Effector CD8-positive, alpha-beta T cell (primary cell): ENCODE results near the gene CDH24.

Experiments
- DNase-seq: peaks from one replicate; lab custom pipeline; 2025; lab: John Stamatoyannopoulos, UW
- total RNA-seq, 4 experiments: gene quantifications; one replicate each; lab custom pipeline; 2026; lab: John Stamatoyannopoulos, UW

The CDH24 gene, protein sequence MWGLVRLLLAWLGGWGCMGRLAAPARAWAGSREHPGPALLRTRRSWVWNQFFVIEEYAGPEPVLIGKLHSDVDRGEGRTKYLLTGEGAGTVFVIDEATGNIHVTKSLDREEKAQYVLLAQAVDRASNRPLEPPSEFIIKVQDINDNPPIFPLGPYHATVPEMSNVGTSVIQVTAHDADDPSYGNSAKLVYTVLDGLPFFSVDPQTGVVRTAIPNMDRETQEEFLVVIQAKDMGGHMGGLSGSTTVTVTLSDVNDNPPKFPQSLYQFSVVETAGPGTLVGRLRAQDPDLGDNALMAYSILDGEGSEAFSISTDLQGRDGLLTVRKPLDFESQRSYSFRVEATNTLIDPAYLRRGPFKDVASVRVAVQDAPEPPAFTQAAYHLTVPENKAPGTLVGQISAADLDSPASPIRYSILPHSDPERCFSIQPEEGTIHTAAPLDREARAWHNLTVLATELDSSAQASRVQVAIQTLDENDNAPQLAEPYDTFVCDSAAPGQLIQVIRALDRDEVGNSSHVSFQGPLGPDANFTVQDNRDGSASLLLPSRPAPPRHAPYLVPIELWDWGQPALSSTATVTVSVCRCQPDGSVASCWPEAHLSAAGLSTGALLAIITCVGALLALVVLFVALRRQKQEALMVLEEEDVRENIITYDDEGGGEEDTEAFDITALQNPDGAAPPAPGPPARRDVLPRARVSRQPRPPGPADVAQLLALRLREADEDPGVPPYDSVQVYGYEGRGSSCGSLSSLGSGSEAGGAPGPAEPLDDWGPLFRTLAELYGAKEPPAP
- 1.1 to 6.2 (median 3.9) reads per million in 4 experiments for total RNA-seq

DNA sequence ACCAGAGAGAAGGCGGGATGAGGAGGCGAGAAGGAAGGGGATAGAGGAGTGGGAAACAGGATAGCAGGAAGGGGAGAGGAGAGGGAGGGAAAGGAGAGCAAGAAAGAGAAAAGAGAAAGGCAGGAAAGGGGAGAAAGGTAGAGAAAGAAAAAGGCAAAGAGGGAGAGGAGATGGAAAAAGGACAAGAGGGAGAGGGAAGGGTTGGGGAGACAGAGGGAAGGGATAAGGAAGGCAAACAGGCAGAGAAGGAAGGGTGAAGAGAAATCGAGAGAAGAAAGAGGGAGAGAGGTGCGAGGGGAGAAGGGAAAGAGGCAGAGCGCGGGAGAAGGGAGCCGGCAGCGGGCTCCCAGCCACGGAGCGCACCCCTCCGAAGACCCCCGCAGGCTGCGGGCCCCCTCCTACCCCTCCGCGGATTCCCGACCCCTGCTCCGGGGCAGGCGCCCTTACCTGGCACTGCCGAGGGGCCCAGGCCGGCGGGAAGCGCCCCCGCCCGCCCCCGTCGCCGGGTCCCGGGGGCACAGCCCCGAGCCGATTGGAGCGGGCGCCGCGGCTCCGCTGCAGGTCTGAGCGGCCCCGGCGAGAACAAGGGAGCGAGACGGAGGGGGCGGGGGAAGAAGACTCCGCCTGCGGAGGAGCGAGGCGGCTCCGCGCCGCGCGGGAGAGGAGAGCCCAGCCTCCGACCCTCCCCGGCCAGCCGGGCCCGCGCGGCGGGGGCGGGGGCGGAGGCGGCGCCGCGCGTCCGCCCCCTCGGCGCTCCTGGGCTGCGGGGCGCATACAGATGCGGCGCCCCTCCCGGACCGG lies at the start of gene CDH24:
TSS of gene CDH24 (minus strand) at position 565 of the 801 bp plus-strand sequence. CDS start 1,787 bp downstream, outside the sequence.
- no peak for DNase-seq

DNA sequence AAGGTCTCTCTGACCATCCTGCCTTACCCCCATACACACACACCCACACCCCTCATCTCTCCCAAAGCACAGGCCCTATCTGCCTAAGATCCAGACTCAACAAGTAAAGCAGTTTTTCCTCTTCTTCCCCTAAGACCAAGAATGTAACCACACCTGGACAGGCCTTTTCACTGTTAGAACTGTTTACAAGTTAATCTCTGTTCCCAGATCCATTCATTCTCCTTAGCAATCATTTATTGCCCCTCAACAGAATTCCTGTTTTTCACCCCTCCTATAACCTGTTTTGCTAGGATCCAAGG lies 49.4 kb upstream of the CDH24 start:
- no peak for DNase-seq

DNA sequence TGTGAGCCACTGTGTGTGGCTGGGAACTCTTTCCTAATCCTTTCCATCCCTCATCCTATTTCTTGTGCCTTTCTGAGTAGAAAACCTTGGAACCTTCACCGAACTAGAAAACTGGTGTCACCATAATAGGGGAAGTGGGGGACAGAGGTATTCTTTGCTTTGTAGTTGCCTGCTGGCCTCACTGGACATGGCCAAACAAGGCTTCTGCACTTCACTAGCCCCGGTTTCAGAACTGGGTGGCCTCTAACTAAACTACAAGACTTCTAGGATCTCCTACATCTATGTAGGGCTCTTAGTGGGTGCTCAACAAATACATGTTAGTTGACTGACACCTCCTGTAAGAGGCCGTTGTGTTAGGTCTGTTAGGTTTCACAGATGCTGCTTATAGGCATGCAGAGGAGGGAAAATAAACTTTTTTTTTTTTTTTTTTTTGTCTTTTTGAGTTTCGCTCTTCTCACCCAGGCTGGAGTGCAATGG lies 48.1 kb upstream of the CDH24 start:
- no peak for DNase-seq

DNA sequence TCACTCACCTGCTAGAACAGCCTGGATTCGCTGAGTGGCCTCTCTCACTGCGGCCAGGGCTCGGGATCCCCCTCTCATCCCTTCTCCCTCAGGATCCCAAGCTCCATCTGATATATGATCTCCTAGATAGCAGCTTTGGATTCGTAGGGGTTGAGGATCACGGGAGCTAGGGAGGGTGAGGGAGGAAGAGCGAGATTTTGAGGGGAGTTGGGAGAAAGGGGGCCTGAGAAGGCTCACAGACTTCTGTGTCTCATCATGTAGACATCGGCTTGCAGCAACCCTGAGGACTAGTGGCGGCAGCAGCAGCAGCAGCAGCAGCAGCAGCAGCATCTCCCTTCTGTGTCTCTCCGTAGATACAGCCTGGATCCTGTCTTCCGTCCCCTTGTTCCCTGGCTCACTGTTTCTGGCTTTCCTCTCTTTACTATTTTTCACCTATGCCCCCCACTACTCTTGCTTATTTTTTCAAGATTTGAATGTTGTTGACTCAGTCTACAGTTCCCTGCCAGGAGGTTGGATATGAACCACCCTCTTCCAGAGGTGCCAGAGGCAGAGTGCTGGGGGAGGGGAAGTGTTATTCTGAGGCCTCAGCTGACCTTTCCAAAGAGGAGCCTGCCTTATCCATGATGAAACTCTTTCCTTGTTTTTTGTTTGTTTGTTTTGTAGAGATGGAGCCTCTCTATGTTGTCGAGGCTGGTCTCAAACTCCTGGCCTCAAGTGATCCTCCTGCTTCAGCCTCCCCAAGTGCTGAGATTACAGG lies 47.4 kb upstream of the CDH24 start, which contains the start of gene CIROP:
TSS of gene CIROP (minus strand) at position 399 of the 757 bp plus-strand sequence. CDS start at position 330, 69 bp downstream.
- no peak for DNase-seq

DNA sequence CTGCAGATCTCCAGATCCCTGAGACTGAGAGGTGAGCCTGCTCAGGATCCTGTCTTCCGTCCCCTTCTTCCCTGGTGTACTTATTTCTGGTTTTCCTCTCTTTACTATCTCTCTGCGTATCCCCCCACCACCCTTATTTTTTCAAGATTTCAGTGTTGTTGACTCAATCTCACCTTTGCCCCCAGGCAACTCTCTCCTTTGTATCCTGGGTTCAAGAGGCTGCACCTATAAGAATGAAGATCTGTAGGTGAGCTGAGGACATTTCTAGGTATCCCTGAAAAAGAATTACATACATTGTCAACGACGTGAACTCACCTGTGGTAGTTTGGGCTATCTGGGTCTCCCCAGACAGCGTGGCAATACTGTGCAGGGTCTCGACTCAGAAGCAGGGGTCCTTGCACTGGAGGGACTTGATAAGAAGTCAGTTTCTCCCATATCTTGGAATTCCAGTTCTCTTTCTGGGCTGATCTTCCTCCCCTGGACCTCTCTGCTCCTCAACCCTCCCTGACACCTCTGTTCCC lies 46.8 kb upstream of the CDH24 start:
- no peak for DNase-seq

DNA sequence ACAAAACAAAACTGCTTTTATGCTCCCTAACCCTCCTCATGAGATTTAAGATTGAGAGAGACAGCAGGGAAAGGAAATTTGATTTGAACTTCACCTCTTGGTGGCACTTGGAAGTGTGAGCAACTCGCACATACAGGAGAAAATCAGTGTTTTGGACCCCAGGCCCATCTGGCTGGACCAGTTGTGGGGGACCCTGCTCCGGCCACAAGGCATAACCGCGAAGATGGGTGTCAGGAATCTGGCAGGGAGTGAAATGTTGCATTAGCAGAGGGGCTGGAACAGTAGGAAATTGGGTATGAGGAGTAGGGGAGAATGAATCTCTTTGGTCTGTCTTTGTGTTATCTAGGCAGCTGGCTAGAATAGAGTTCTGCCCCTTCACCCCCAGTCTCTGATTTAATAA lies 46.3 kb upstream of the CDH24 start:
- no peak for DNase-seq

DNA sequence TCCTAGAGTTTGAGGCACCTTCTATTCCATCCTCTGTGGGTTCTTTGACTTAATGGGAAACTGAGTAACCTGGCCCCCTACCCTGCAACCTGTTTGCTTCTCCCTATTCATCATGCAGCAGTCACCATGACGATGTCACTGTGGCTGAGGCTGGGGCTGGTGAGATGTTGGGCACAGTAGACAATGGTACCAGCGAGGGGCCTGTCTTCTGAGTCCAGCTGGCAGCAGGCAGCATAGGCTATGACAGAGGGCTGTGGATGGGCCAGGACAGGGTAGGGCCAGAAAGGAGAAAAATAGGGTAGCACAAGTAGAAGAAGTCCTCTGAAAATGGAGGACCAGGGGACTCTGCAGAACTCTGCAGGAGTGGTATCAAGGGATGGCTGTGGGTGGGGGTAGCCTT lies 45.5 kb upstream of the CDH24 start:
- DNase-seq, result no peak

DNA sequence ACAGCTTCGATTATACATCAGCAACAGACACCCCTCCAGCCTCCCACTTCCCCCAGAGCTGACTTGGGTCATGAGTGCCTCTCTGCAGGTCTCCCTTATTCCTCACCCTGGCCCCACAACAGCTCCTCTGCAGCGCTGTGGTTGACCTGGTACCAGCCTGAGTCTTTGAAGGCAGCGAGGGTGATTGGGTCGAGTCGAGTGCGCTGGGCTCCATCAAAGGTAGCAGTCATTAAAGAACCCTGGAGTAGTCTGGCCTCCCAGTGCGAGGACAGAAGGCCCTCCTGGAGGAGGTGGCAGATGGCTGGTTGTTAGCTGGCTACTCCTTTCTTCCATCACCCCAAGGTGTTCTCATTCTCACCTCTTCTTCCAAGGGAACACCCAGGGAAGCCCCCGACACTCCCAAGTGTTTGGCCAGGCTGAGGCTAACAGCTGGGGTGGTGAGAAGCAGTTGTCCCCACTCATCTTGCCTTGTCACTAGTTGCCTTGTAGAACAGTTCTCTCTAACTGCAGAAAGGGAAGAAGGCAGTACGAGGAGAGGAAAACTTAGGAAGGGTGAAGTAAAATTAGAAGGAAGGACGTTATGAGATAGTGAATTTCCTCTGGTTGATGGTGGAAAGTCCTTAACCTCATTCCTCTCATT lies 44.8 kb upstream of the CDH24 start:
- DNase-seq, result no peak

DNA sequence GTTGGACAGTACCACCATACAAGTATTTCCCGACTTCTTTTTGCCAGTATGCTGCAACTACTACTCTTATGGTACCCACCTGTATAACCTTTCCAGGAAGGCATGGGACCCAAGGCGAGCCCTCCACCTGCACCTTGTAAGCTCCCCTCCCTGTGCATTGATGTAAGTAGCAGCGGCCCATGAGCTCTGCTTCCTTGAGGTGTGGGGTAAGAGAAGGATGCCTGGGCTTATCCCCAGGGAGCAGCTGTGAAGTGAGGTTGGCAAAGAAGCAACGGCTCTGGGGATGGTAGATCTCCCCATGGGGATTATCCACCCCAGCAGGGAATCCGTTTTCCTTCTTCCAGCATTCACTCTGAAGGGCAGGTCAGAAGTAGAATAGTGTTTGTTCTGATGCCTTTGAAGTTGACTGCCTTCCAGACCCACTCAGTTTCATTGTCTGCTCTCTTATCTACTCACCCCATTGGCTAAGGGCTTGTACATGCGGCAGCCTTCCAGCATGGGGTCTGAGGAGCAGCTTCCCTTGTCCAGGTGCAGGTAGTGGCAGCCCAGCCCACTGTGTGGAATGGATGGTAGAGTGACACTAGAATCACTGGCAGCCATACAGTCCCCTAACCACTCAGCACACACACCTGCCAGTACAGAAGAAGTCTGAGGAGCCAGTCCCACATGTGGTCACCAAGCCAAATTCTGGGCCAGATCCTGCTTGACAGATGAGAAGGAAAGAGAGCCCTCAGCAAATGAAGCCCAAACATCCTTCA lies 44.1 kb upstream of the CDH24 start:
- no peak for DNase-seq

DNA sequence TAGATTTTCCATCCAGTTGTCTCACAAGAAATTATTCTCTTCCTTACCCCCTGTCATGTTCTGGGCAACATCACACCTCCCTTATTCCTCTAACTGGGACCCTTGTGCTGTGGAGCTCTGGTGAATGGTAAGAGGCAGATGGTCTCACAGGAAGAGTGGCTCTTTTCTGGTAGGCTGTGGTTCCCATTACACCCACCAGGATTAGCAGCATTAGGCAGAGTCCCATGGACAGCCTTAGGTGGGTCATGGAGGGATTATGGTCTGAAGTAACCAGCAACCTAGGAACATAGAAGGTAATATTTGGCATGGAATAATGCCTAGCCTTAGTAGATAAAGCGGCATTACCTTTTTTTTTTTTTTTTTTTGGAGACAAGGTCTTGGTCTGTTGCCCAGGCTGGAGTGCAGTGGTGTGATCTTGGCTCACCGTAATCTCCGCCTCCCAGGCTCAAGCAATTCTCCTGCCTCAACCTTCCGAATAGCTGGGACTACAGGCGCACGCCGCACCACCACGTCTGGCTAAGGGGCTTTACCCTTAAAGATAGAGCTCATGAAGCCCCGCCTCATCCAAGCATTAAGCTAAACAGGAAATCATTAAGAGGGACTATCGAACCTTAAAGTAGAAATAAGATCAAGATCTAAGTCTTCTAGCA lies 42.0 kb upstream of the CDH24 start:
- no peak for DNase-seq

DNA sequence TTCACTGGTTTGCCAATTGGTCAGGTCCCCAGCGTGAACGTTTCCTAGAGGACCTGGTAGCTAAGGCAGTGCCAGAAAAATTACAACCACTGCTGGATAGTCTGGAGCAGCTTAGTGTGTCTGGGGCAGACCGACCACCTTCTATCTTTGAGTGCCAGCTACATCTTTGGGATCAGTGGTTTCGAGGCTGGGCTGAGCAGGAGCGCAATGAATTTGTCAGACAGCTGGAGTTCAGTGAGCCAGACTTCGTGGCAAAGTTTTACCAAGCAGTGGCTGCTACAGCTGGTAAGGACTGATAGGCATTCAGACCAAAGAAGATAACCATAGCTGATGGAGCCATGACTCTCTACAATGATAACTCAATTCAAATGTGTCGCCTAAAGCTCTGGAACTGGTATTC lies 40.5 kb upstream of the CDH24 start:
- no peak for DNase-seq

DNA sequence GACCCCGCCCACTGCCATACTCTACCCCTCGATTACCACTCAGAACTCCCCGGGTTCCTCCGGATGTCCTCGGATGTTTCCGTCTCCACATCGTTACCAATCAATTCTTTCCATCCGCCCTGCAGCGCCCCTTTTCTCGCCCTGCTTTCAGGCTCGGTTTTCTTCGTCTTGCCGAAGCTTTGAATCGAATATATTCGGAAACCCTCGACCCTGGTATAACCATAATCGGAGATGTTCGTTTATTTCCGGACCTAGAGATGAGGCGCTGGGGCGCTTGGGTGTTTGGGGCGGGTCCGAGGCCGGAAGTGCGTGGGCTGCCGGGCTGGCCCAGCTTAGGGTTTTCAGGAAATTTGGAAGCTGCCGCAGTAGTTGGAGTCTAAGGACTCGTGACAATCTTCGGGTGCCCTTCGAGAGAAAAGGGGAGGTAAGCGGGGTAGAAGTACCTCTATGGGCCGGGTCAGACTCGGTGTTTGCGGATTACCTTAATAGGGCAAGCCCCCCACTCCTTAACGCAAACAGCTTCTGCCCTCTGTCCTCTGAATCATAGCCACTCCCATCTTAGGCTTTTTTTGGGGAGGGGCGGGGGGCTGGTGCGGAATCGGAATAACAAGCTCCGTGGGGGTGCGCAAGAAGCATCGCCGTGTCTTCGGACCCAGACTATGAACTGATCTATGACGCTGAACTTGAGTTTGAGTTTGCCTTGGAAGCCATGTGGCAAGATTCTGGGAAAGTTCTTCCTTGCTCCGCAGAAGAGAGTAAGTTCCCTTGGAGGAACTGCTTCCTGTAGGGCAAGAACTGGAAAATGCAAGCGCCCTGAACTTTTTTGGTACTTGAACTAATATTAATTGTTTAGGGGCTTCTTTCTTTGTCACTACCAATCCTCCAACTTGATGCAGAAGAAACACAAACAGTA lies 38.1 kb upstream of the CDH24 start, which contains the start of gene C14orf119:
TSS of gene C14orf119 (plus strand) at position 310 of the 913 bp plus-strand sequence. CDS start 2,154 bp downstream, outside the sequence.
- DNase-seq, result no peak

DNA sequence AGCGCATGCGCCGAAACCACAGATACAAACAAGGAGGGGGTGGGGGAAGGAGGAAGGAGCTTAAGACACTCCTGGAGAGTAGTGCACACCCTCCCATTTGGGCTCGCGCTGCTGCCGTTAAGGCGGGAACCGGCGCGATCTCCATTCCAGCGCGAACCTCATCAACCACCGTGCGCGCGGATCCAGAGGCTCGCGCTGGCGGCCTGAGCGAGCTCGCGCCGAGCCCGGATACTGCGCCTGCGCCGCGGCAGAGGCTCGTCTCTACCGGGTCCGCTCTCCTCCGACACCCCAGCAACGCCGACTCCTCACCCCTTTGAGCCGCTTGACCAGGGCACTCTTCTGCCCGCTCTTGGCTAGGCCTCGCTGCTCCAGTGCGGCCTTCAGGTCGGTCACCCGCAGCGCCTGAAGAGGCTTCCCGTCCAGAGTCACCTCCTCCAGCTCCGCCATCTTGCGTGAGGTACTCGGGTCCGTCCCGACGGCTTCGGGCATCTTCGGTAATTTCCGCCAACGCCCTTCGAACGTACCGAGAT lies 37.4 kb upstream of the CDH24 start, which contains the start of gene ACIN1:
TSS of gene ACIN1 (minus strand) at position 471 of the 530 bp plus-strand sequence. CDS start at position 447, 24 bp downstream.
- no peak for DNase-seq

DNA sequence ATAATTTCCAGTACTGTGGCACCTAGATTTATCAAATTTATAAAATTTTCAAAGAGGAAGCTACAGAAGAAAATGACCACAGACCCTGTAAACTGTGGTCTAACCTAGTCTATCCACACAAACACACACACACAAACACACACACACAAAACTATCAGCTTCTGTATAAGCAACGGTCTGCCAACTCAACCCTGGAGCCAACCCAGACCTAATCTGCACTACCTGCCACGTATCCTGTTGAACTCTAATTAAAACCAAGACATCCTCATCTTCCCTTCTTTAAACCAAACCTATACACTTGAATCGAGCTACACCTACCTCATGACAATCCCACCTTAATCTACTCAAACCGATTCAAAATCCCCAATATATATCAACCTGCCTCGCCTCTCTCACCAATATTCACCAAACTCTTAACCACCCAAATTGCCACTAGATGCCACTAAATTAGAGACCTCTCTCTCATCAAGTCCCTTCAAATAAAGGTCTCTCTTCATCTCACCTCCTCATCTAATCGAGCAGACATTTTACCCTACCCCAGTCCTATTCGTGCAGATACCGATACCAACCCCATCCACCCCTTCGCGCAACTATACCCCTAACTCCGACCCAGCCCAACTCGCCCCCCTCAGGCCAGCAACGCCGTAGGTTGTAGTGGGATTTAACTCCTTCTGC lies 36.8 kb upstream of the CDH24 start:
- no peak for DNase-seq

DNA sequence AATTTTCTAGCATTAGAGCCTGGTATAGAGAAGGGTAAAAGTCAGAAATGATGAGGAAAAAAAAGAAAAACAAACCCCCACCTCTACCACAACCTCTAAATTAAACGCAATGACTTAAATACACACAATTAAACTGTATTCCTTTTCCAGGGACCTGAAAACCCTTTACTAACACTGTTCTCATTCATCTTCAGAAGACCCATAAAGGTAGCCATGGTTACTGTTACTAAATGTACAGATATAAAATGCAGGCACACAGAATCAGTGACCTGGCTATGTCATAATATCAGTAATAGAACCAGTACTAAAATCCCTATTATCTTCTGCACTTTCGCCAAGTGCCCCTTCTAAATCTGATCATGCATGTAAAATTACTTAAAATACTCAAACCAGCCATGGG lies 36.2 kb upstream of the CDH24 start:
- DNase-seq, result no peak

DNA sequence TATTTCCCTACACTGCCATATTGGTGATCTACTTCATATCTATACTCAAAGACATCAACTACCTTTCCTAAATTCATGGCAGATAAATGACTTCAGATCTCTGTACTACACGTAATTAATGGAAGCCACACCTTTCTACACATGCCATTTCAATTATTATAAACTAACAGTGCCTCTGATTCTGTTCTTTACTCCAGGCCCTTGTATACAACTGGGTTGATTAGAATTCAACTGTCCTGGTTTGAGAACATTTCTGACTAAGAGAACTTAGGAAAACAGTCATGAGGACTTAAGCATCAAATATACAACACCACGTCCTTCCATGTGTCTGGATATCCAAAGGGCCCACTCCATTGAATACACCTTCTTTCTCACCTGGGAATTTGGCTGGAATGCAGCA lies 35.8 kb upstream of the CDH24 start:
- DNase-seq, result no peak
